NCI-H2107 treated with DMSO at 0.1 percent for 48 hours (cell line): Measurements from ENCODE around the gene TMEM250.

Source experiments
- DNase-seq: peaks from one replicate; lab custom pipeline; 2025; ENCODE audit not compliant: unreplicated experiment; lab: John Stamatoyannopoulos, UW

Gene TMEM250

GRCh38 chr9:136147890-136148714 lies 29.4 kb upstream of the TMEM250 start:
- peak; percentile 29 for DNase-seq

- DNase-seq, result no peak
These were observed 28.6 kb upstream of the TMEM250 start for GRCh38 chr9:136147038-136147889.

- DNase-seq, result no peak
These were observed 27.7 kb upstream of the TMEM250 start for GRCh38 chr9:136146126-136147037.

DNA sequence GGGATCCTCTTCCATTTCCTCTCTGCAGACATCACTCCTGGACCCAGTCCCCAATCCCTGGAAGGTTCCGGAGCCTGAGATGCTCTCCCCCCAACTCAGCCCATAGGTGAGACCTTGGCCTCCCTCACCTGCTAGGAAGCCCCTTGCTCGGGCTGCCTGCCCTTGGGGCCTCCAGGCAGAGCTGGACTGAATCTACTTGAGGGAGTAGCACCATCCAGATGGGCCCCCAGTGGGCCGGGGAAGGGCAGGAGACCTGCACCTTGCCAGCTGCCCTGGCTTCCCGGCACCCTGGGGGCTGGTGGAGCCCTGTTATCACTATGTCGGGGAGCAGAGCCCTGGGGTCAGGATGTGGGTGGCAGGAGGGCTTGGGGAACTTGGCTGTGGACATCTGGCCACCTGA lies 26.9 kb upstream of the TMEM250 start:
- no peak for DNase-seq

DNA sequence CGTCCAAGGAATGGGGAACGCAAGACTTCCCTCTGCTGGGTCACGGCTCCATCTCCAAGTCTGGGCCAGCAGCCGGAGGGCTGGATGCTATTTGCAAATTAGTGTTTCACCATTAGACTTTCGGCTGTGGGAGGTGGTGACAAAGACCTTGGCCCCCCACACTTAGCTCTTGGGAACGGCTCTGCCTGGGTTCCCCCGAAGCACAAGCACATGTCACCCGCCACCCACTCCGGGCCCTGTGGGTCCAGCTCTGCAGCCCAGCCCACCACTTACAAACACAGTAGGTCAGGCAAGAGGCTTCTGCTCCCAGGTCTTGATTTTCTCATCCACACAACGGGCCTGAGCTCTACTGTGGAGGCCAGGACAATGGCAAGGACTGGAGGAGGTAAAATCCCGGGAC lies 25.8 kb upstream of the TMEM250 start:
- no peak for DNase-seq

DNA sequence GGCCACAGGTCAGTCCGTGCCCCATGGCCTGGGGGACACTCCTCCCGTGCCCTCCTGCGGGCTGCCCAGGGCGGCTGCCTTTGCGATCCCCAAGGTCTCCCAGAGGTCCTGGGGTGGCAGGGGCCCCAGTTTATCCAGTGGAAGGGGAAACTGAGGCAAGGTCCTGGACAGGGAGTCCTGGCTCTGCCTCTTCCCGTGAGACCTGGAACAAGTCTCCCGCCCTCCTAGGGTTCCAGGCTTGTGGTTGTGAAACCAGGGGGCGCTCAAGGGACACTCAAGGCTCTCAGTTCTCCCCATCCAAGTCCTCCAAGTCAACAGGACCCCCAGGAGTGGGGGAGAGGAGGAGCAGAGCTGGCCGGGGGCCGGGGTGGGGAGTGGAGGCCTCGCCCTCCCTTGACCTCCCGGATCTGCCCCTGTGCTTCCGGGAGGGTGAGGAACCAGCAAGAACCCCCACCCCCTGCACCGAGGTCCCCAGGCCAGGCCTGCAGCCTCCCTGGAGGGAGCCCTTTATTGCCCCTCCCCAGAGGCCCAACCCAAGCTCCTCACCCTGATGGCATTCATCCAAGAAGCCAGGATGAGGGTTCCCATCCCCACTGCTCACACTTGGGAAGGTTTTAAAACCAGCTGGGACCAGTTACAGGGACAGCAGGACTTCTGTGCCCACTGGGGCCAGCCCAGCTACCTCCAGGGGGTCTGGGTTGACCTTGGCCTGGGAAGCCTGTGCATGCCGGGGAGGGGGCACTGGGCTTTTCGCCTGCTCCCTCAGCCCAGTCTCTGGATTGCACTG lies 24.7 kb upstream of the TMEM250 start:
- peak; percentile 46 for DNase-seq

DNA sequence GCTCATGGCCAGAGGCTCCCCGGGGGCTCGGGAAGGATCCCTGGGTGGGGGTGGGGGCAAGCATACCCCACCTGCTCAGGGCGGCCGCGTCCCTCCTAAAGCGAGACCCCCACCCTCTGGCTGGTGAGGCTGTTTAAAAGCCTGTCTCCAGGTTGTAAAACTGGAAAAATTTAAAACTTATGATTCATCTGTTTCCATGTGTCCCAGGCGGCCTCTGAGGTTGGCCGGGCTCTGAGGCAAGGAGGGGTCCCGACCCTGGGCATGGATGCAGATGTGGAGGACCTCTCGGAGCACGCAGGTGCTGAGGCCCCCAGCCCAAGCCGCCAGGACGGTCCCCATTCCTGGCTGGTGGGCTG lies 24.2 kb upstream of the TMEM250 start:
- no peak for DNase-seq

DNA sequence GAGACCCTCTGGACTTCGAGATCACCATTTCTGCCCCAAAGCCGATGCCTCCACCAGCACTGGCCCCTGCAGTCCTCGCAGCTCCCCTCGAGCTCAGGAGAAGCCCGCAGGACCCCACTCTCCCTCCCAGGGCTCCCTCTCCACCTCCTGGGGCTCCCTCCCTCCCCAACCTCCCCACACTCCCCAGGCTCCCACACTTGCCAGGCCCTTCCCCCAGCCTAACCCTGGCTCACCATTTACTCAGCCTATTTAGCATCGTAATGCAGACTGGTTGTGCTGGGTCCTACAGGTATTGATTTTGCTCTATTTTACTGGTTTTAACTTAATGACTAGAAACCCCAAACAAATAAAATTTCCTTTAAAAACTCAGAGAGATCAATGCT lies 23.7 kb upstream of the TMEM250 start:
- no peak for DNase-seq

DNA sequence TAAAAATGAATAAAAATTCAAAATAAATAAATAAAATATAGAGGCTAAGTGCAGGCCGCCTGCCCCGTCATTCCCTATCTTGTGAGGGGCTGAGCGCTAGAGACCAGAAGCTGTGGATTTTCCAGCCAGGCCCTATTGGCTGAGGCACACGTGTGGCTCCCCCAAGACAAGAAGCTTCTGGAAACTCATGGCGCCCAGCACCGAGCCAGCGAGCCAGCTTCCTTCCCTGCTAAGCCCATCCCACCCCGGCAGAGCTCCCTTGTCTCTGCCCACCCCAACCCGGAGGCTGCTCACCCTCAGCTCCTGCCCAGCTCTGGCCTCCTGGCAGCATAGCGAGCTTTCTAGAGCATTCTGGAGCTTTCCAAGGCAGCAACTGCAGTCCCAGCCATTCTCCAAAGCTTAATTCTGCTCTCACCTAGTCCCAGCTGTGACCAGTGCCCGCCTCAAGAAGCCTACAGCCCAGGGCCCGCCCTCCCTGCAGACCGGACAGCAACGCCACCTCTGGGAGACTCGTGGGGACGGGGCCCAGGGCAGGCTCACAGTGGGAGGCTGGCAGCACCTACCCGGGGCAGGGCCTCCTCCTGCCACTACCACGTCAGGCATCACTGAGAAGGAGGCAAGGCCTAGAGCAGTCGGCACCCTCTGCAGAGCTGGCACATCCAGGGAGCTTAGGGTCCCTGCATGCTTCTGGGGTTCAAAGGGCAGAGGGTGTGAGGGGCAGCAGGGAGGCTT lies 23.2 kb upstream of the TMEM250 start:
- DNase-seq, result no peak

GRCh38 chr9:136140966-136141365 lies 22.3 kb upstream of the TMEM250 start:
- no peak for DNase-seq

DNA sequence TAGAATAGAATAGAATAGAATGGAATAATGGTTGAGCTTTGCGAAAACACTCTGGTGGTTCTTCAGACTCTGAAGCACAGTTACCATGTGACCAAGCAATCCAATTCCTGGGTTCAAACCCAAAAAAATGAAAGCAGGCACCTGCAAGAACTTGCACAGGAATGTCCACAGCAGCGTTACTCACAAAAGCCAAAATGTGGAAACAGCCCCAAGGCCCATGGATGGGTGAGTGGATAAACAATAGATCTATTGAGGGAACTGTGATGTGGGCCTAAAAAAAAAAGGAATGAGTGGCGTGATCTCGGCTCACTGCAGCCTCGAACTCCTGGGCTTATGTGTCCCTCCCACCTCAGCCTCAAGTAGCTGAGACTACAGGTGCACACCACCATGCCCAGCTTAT lies 21.4 kb upstream of the TMEM250 start:
- DNase-seq, result no peak

GRCh38 chr9:136138566-136138965 lies 19.9 kb upstream of the TMEM250 start:
- peak; percentile 36 for DNase-seq

GRCh38 chr9:136137321-136138265 lies 18.9 kb upstream of the TMEM250 start:
- DNase-seq, result no peak

DNA sequence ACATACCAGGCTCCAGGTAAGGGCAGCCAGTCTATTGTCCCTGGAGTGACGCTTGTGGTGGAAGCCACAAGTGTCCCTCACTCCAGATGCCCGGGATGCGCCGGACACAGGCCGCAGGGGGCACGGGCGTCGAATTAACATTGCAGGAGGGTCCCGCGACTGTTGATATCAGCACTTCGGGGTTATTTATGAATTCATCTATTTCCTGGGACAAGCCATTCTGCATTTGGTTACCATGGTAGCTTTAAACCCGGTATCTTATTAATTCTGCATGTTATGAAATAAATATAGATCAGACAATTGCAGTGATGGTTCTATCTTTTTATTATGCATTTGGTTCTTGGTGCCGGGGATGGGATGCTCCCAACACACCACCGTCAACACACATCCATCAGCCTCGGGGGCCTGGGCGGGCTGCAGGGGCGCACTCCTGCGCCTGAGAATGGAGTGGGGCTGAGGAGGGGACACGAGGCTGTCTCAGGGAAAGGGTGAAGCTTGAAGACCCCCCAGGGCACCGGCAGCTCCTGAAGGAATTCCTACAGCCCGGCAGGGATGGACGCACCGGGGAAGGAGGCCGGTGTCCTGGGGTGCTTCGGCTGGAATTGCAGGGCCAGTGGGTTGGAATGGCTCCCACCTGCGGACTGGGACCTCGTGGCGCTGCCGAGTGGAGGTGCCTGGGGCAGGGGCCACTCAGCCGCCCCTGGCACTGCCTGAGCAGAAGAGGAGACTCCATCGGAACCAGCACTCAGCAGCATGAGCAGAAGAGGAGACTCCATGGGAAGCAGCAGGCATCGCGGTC lies 17.7 kb upstream of the TMEM250 start:
- no peak for DNase-seq

DNA sequence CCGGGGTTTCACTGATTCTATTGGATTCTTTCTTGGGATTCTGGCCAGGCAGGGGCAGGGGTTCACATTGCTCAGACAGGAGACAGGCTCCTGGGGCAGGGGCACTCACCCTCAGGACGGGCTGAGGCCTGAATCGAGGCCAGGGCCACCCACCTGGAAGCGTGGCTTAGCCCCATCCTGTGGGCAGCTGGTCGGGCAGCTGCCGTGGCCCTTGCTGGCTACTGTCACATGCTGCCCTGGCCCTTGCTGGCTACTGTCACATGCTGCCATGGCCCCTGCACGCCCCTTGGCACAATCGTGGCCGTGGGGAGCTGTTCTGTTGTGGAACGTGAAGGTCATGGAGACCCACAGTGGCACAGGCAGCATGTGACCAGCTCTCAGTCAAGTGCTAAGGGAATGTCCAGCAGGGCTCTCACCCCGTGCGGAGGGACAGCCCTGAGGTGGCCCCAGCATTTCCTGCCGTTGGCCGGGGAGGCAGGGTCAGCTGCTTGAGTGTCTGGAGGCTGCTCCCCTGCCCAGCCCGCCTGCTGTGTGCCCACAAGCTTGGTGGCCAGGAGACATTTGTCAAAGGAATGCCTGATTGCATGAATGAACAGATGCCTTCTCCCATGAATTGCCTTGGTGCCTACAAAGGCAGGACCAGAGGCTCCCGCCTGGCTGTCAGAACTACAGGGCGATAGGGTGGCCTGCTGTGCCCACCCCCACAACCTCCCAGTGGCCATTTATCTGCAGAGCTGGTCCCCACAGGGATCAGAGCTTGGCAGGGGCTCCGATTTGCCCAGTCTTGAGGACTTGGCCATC lies 16.9 kb upstream of the TMEM250 start:
- DNase-seq, result no peak

- no peak for DNase-seq
These were observed 15.3 kb upstream of the TMEM250 start for GRCh38 chr9:136133959-136134484.
